HL-60 (cell line): ENCODE measurements around the gene INVS.
"Not testable (repeated sequence)": the region's sequence is repeated elsewhere in the genome, so short reads cannot be mapped to it uniquely, and the experiment has no call there.

Source experiments
- DNase-seq, 2 experiments: peaks; one replicate each; pipeline ENCODE4 v3.0.0-alpha.2; 2010 to 2020; ENCODE audit warnings: low read depth in 1 of 2, low spot score in 1 of 2
- H3K27ac ChIP-seq: fragments of 250-450 bp; sonication (Bioruptor Pico); replicated peaks from 2 replicates; pipeline ENCODE4 v1.5.1; 2020; ENCODE audit warnings: mild to moderate bottlenecking, moderate library complexity
- H3K27me3 ChIP-seq: fragments of 250-450 bp; sonication (Bioruptor Pico); 2 replicates; pipeline ENCODE4 v1.5.1; 2021; ENCODE audit warnings: mild to moderate bottlenecking, moderate library complexity; ENCODE audit not compliant: insufficient read depth, poor library complexity, severe bottlenecking
- H3K4me3 ChIP-seq: replicated peaks from 2 replicates; pipeline ENCODE4 v1.5.1; 2011; ENCODE audit warnings: mild to moderate bottlenecking, control low read depth, low read length; ENCODE audit not compliant: insufficient read depth
- CTCF ChIP-seq: IDR thresholded peaks from one replicate; pipeline ENCODE4 v1.5.1; 2011; ENCODE audit warnings: low read length, control low read depth, inconsistent platforms; ENCODE audit not compliant: insufficient read depth
- GABPA ChIP-seq: IDR thresholded peaks from 2 replicates; pipeline ENCODE4 v1.6.1; 2012; ENCODE audit warnings: low read depth
- POLR2AphosphoS5 ChIP-seq: IDR thresholded peaks from 2 replicates; pipeline ENCODE4 v1.6.1; 2012; ENCODE audit warnings: low read depth
- REST ChIP-seq: IDR thresholded peaks from 2 replicates; pipeline ENCODE4 v1.6.1; 2012; ENCODE audit warnings: low read depth; ENCODE audit not compliant: insufficient replicate concordance
- SPI1 ChIP-seq: IDR thresholded peaks from 2 replicates; pipeline ENCODE4 v1.6.1; 2012; ENCODE audit warnings: low read depth, mild to moderate bottlenecking, borderline replicate concordance

Gene INVS

GRCh38 chr9:100063185-100063584, 35.9 kb upstream of the INVS start:
- TF ChIP-seq GABPA (no peak), SPI1 (no peak), REST (no peak), CTCF (no peak), POLR2AphosphoS5 (no peak)
- DNase-seq, result no peak
- no peaks in the 10 kb centered on the region for H3K27me3 ChIP-seq
- no peak overlapping the region for H3K4me3 ChIP-seq
- H3K27ac ChIP-seq, result no peak overlapping the region

GRCh38 chr9:100064872-100065581, 34.0 kb upstream of the INVS start:
- no peak overlapping the region for H3K27ac ChIP-seq
- TF ChIP-seq SPI1 (no peak), POLR2AphosphoS5 (no peak), GABPA (no peak), REST (no peak), CTCF (no peak)
- no peak for DNase-seq
- H3K27me3 ChIP-seq, result no peaks in the 10 kb centered on the region
- no peak overlapping the region for H3K4me3 ChIP-seq

GRCh38 chr9:100066539-100066938, 32.5 kb upstream of the INVS start:
- no peak for TF ChIP-seq POLR2AphosphoS5
- H3K27me3 ChIP-seq, result no peaks in the 10 kb centered on the region
- H3K27ac ChIP-seq, result no peak overlapping the region
- DNase-seq, result no peak
- H3K4me3 ChIP-seq, result no peak overlapping the region

GRCh38 chr9:100067990-100068389, 31.1 kb upstream of the INVS start:
- H3K27me3 ChIP-seq, DNase-seq, H3K27ac ChIP-seq, H3K4me3 ChIP-seq: not testable (repeated sequence)

- not testable (repeated sequence) for H3K27ac ChIP-seq, H3K27me3 ChIP-seq, DNase-seq, H3K4me3 ChIP-seq
Observed at GRCh38 chr9:100069068-100069467, 30.0 kb upstream of the INVS start.
